Stomach (tissue), 4 donors: ENCODE data around the gene VSNL1.

ENCODE experiments used
- CTCF ChIP-seq, 7 experiments: fragments of 450-650 bp in 4 of 7; fragments of 200-600 bp in 3 of 7; sonication (generic) in 3 of 7; IDR thresholded peaks; one replicate each; pipeline ENCODE4 v1.5.1; 2016 to 2019; ENCODE audit warnings: antibody characterized with exemption in 7 of 7, control low read depth in 2 of 7, mild to moderate bottlenecking in 1 of 7
- EP300 ChIP-seq: sonication (generic); formaldehyde crosslinking; IDR thresholded peaks from one replicate; pipeline ENCODE4 v1.6.1; 2017; ENCODE audit warnings: antibody characterized with exemption
- POLR2A ChIP-seq, 4 donors: fragments of 450-650 bp; IDR thresholded peaks; one replicate each; pipeline ENCODE4 v1.6.1; 2016; ENCODE audit warnings: antibody characterized with exemption in 4 of 4, control low read depth in 2 of 4, mild to moderate bottlenecking in 1 of 4, moderate library complexity in 1 of 4
- POLR2AphosphoS5 ChIP-seq, 3 donors: sonication (generic); formaldehyde crosslinking; IDR thresholded peaks; one replicate each; pipeline ENCODE4 v1.6.1; 2016; ENCODE audit warnings: antibody characterized with exemption in 3 of 3

- TF ChIP-seq CTCF (IDR thresholded peaks at IDR 0.05) = no peak
- TF ChIP-seq POLR2AphosphoS5 (IDR thresholded peaks at IDR 0.05) = no peak
- TF ChIP-seq POLR2A (IDR thresholded peaks at IDR 0.05) = no peak
- no peak for TF ChIP-seq EP300
Observed at GRCh38 chr2:17533546-17533945, 7.0 kb upstream of the VSNL1 start.
